WTC11 (cell line): ENCODE measurements around the gene SNAPC4. TPM values are rescaled to one million over a fixed set of nuclear protein-coding genes. Genes with fewer than 3 reads are reported as not detected.

Experiments
- ATAC-seq: fragments of 200-7000 bp; cut with Tn5 transposase; 2 replicates; pipeline ENCODE4 v1.10.0; 2021; ENCODE audit warnings: mild to moderate bottlenecking, moderate library complexity
- CTCF ChIA-PET: fragments of 300-600 bp; sonication (Branson Sonifier 250); formaldehyde crosslinking; loops from one replicate; lab custom pipeline; 2021; ENCODE audit warnings: antibody characterized with exemption; lab: Charles Lee
- POLR2A ChIA-PET: fragments of 350-600 bp; sonication (Branson Sonifier 250); formaldehyde crosslinking; loops from one replicate; lab custom pipeline; 2021; ENCODE audit warnings: antibody characterized with exemption; lab: Charles Lee
- DNase-seq: peaks from one replicate; pipeline ENCODE4 v3.0.0; 2021; ENCODE audit warnings: low spot score
- H3K27ac Mint-ChIP-seq: 2 replicates; pipeline ENCODE4 v1.8.0; 2021; ENCODE audit warnings: mixed read lengths
- H3K27me3 Mint-ChIP-seq: 2 replicates; pipeline ENCODE4 v1.8.0; 2021; ENCODE audit warnings: low read depth, mild to moderate bottlenecking, moderate library complexity, mixed read lengths
- H3K36me3 Mint-ChIP-seq: 2 replicates; pipeline ENCODE4 v1.8.0; 2021; ENCODE audit warnings: mixed read lengths
- H3K4me1 Mint-ChIP-seq: 2 replicates; pipeline ENCODE4 v1.8.0; 2022; ENCODE audit warnings: mixed read lengths
- H3K4me3 Mint-ChIP-seq: 2 replicates; pipeline ENCODE4 v1.8.0; 2021; ENCODE audit warnings: mild to moderate bottlenecking, moderate library complexity, mixed read lengths
- H3K9me3 Mint-ChIP-seq: 2 replicates; pipeline ENCODE4 v1.8.0; 2021; ENCODE audit warnings: mixed read lengths
- ATF6 ChIP-seq: sonication (generic); formaldehyde crosslinking; IDR thresholded peaks from 2 replicates; pipeline ENCODE4 v1.8.1; 2023; ENCODE audit warnings: mild to moderate bottlenecking, missing genetic modification reagents
- CREB1 ChIP-seq: sonication (generic); formaldehyde crosslinking; IDR thresholded peaks from 2 replicates; pipeline ENCODE4 v1.8.0; 2023; ENCODE audit warnings: mild to moderate bottlenecking, missing genetic modification reagents
- ELF4 ChIP-seq: sonication (generic); formaldehyde crosslinking; IDR thresholded peaks from 2 replicates; pipeline ENCODE4 v1.8.1; 2022; ENCODE audit warnings: low read depth, mild to moderate bottlenecking, moderate library complexity, missing genetic modification reagents
- ERG ChIP-seq: fragments of 250-450 bp; sonication (Bioruptor Pico); IDR thresholded peaks from 2 replicates; pipeline ENCODE4 v1.8.0; 2021; ENCODE audit warnings: mild to moderate bottlenecking
- GTF2I ChIP-seq: fragments of 250-450 bp; sonication (Bioruptor Pico); conservative IDR thresholded peaks from 2 replicates; pipeline ENCODE4 v1.4.0; 2021; ENCODE audit warnings: mild to moderate bottlenecking
- HMGA2 ChIP-seq: fragments of 250-450 bp; sonication (Bioruptor Pico); IDR thresholded peaks from 2 replicates; pipeline ENCODE4 v1.4.0; 2021; ENCODE audit warnings: mild to moderate bottlenecking, moderate library complexity
- MAX ChIP-seq: sonication (generic); formaldehyde crosslinking; IDR thresholded peaks from 2 replicates; pipeline ENCODE4 v1.8.0; 2022; ENCODE audit warnings: mild to moderate bottlenecking, missing genetic modification reagents
- MLX ChIP-seq: sonication (generic); formaldehyde crosslinking; IDR thresholded peaks from 2 replicates; pipeline ENCODE4 v1.8.1; 2023; ENCODE audit warnings: mild to moderate bottlenecking, missing genetic modification reagents, moderate library complexity
- NFATC4 ChIP-seq: fragments of 250-450 bp; sonication (Bioruptor Pico); IDR thresholded peaks from 2 replicates; pipeline ENCODE4 v1.9.0; 2021; ENCODE audit warnings: mild to moderate bottlenecking
- NFYB ChIP-seq: sonication (generic); formaldehyde crosslinking; conservative IDR thresholded peaks from 2 replicates; pipeline ENCODE4 v1.8.0; 2022; ENCODE audit warnings: low read depth, missing genetic modification reagents
- NR2C2 ChIP-seq: sonication (generic); formaldehyde crosslinking; IDR thresholded peaks from 2 replicates; pipeline ENCODE4 v1.8.0; 2022; ENCODE audit warnings: mild to moderate bottlenecking, missing genetic modification reagents
- NR3C1 ChIP-seq: sonication (generic); formaldehyde crosslinking; conservative IDR thresholded peaks from 2 replicates; pipeline ENCODE4 v1.8.1; 2023; ENCODE audit warnings: low read depth, mild to moderate bottlenecking, missing genetic modification reagents
- SP1 ChIP-seq: sonication (generic); formaldehyde crosslinking; conservative IDR thresholded peaks from 2 replicates; pipeline ENCODE4 v1.8.1; 2022; ENCODE audit warnings: missing genetic modification reagents
- ZNF219 ChIP-seq: sonication (generic); formaldehyde crosslinking; IDR thresholded peaks from 2 replicates; pipeline ENCODE4 v1.8.0; 2023; ENCODE audit warnings: missing genetic modification reagents, mild to moderate bottlenecking, borderline replicate concordance
- ZNF232 ChIP-seq: sonication (generic); formaldehyde crosslinking; IDR thresholded peaks from 2 replicates; pipeline ENCODE4 v1.8.0; 2022; ENCODE audit warnings: mild to moderate bottlenecking, missing genetic modification reagents
- ZNF425 ChIP-seq: fragments of 250-450 bp; sonication (Bioruptor Pico); conservative IDR thresholded peaks from 2 replicates; pipeline ENCODE4 v1.9.0; 2021; ENCODE audit warnings: mild to moderate bottlenecking
- ZNF532 ChIP-seq: fragments of 250-450 bp; sonication (Bioruptor Pico); IDR thresholded peaks from 2 replicates; pipeline ENCODE4 v1.9.0; 2021; ENCODE audit warnings: mild to moderate bottlenecking, borderline replicate concordance
- total RNA-seq: library from RNA; stranded (reverse); gene quantifications from 3 replicates; pipeline ENCODE4 v1.2.3, GENCODE V29; 2021

Gene SNAPC4
- total RNA-seq, 1 experiment from 2014 or later: 22.8 TPM

GRCh38 chr9:136403915-136404800 lies 4.2 kb upstream of the SNAPC4 start:
- ChIA-PET POLR2A (no interaction called here), CTCF (interaction anchor here (1.3 to 1.6 kb wide), 2 partner anchors 15 to 58 kb away, joined by 3 read pairs; no protein-coding TSS in a partner anchor)
- Mint-ChIP-seq H3K9me3 (no peaks in the 10 kb centered on the region), H3K36me3 (peaks cover 54% of the 10 kb centered on the region), H3K4me3 (no peak overlapping the region), H3K4me1 (peaks cover 10% of the 10 kb centered on the region), H3K27me3 (no peaks in the 10 kb centered on the region), H3K27ac (no peak overlapping the region)
- ATAC-seq: no peak
- DNase-seq: no peak
- TF ChIP-seq ELF4 (no peak), HMGA2 (CRISPR knock-in tag) (no peak), NR2C2 (CRISPR knock-in tag) (no peak), ATF6 (no peak), GTF2I (CRISPR knock-in tag) (no peak), ERG (CRISPR knock-in tag) (no peak)

GRCh38 chr9:136403538-136403914 lies 3.6 kb upstream of the SNAPC4 start:
- Mint-ChIP-seq H3K4me1 (peaks cover 10% of the 10 kb centered on the region), H3K27me3 (no peaks in the 10 kb centered on the region), H3K36me3 (peaks cover 48% of the 10 kb centered on the region), H3K4me3 (no peak overlapping the region), H3K27ac (no peak overlapping the region)
- DNase-seq: no peak
- POLR2A ChIA-PET: no interaction called here
- TF ChIP-seq ZNF219 (CRISPR knock-in tag) (no peak), NR3C1 (CRISPR knock-in tag) (no peak), SP1 (CRISPR knock-in tag) (no peak), MLX (no peak), NFYB (CRISPR knock-in tag) (no peak), ZNF425 (CRISPR knock-in tag) (no peak), NFATC4 (no peak), MAX (CRISPR knock-in tag) (no peak), ZNF532 (CRISPR knock-in tag) (no peak), ZNF232 (CRISPR knock-in tag) (no peak), CREB1 (no peak)
- TF ChIP-seq, all 79 proteins: peak for 0
- no peaks in the 10 kb centered on the region for H3K9me3 Mint-ChIP-seq
- CTCF ChIA-PET: interaction anchor here (1.3 kb wide), 1 partner anchor 14 kb away, joined by 3 read pairs; no protein-coding TSS in a partner anchor
- no peak for ATAC-seq
